ENCODE data around the gene BRD1.

DNA sequence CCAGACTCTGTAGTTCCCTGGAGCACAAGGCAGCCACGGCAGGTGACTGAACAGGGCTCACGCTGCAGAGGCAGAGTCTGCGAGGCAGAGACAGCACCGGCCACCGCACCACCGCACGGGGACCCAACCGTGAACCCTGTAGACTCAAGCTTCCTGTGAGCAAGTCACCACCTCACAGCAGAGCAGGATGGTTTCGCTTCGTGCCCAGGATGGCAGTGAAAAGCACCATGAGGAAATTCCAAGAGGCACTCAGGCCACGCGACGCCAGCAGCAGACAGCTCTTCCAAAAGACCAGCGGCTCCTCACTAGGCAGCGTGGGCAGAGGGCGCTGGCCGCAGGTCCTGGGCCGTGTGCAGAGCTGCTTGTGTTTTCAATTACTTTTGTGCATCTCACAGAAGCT, 24.5 kb downstream of the BRD1 start:
- TF ChIP-seq, protein P1, sequence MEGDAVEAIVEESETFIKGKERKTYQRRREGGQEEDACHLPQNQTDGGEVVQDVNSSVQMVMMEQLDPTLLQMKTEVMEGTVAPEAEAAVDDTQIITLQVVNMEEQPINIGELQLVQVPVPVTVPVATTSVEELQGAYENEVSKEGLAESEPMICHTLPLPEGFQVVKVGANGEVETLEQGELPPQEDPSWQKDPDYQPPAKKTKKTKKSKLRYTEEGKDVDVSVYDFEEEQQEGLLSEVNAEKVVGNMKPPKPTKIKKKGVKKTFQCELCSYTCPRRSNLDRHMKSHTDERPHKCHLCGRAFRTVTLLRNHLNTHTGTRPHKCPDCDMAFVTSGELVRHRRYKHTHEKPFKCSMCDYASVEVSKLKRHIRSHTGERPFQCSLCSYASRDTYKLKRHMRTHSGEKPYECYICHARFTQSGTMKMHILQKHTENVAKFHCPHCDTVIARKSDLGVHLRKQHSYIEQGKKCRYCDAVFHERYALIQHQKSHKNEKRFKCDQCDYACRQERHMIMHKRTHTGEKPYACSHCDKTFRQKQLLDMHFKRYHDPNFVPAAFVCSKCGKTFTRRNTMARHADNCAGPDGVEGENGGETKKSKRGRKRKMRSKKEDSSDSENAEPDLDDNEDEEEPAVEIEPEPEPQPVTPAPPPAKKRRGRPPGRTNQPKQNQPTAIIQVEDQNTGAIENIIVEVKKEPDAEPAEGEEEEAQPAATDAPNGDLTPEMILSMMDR (IDR thresholded peaks at IDR 0.05), result no peak
- no peak for TF ChIP-seq EP300 (IDR thresholded peaks at IDR 0.05)
